Measurements from ENCODE around the gene ASIC4. TPM values are rescaled to one million over a fixed set of nuclear protein-coding genes. Genes with fewer than 3 reads are reported as not detected.
A peak's percentile ranks its signal among the peaks of the same experiment; 100 is the strongest.

Gene ASIC4
- total and polyA plus RNA-seq, 2 of the 4 experiments (the other 2 are of a cell fraction) = 0.10 TPM; not detected in 1

GRCh38 chr2:219496247-219496824 is 17.9 kb upstream of the ASIC4 start:
- peak overlapping the region; percentile 56 for H2AK9ac ChIP-seq (replicated peaks; ENCODE audit: low read depth, low read length, poor library complexity)
- H4K91ac ChIP-seq (ENCODE audit: insufficient read depth, low read depth, low read length) = no peak overlapping the region
- H2BK5ac ChIP-seq (ENCODE audit: low read depth, low read length, poor library complexity, severe bottlenecking) = no peak overlapping the region
- BruUV-seq (replicated peaks) = no TSS peak
- no peak overlapping the region for H2BK15ac ChIP-seq (ENCODE audit: low read depth, low read length)
- no peak overlapping the region for H4K8ac ChIP-seq (ENCODE audit: low read depth in 2 of 2, low read length in 2 of 2)
- H3K79me1 ChIP-seq (ENCODE audit: low read depth in 1 of 2, low read length in 2 of 2) = peaks cover 18 to 23% of the 10 kb centered on the region in 2 experiments
- H3K4me1 ChIP-seq (ENCODE audit: control insufficient read depth, insufficient read depth, low read length) = peaks cover 15% of the 10 kb centered on the region
- no peak overlapping the region for H4K5ac ChIP-seq (ENCODE audit: low read depth, low read length)
- H3K4me2 ChIP-seq (ENCODE audit: low read depth, low read length) = no peak overlapping the region
- dilution Hi-C loops (cut with HindIII; ENCODE audit: low sequenced_read_pairs, unreplicated experiment) = no loop called here
- H3K18ac ChIP-seq (ENCODE audit: low read depth, low read length) = no peak overlapping the region
- CTCF ChIA-PET = interaction anchor here (0.8 to 2.0 kb wide), 9 partner anchors 14 to 94 kb away, joined by 3 to 17 read pairs (median 6); no protein-coding TSS in a partner anchor
- H2AK5ac ChIP-seq (ENCODE audit: low read depth, low read length) = peak overlapping the region; percentile 46
- DNase-seq (no peak), ATAC-seq (ENCODE audit: low read depth) (no peak)
- no peaks in the 10 kb centered on the region for H3K9me3 ChIP-seq (ENCODE audit: control insufficient read depth, insufficient read depth, low read length)
- no peak overlapping the region for H3K4me3 ChIP-seq (ENCODE audit: insufficient read depth, low read depth, low read length)
- no peaks in the 10 kb centered on the region for H4K20me1 ChIP-seq (ENCODE audit: insufficient read depth, low read length)
- in situ Hi-C loops (cut with MboI; ENCODE audit: low sequenced_read_pairs) = no loop called here
- H3K9me1 ChIP-seq (ENCODE audit: insufficient read depth, low read length) = peaks cover 12% of the 10 kb centered on the region
- H3K27me3 ChIP-seq (ENCODE audit: control insufficient read depth, insufficient read depth, low read length) = no peaks in the 10 kb centered on the region; the same call in 1 of the 2 replicates
- TF ChIP-seq CHD1 (IDR thresholded peaks at IDR 0.05; ENCODE audit: low read depth, low read length) (no peak), POLR2A (IDR thresholded peaks at IDR 0.05; ENCODE audit: low read depth, low read length) (peak; percentile 30; the same call in 1 of the 2 replicates), SMC3 (IDR thresholded peaks at IDR 0.05; ENCODE audit: low read depth, low read length) (no peak), MAZ (IDR thresholded peaks at IDR 0.05; ENCODE audit: borderline replicate concordance, low read depth, low read length) (no peak), MXI1 (IDR thresholded peaks at IDR 0.05; ENCODE audit: borderline replicate concordance, low read depth, low read length) (no peak)
- TF ChIP-seq, protein P1, sequence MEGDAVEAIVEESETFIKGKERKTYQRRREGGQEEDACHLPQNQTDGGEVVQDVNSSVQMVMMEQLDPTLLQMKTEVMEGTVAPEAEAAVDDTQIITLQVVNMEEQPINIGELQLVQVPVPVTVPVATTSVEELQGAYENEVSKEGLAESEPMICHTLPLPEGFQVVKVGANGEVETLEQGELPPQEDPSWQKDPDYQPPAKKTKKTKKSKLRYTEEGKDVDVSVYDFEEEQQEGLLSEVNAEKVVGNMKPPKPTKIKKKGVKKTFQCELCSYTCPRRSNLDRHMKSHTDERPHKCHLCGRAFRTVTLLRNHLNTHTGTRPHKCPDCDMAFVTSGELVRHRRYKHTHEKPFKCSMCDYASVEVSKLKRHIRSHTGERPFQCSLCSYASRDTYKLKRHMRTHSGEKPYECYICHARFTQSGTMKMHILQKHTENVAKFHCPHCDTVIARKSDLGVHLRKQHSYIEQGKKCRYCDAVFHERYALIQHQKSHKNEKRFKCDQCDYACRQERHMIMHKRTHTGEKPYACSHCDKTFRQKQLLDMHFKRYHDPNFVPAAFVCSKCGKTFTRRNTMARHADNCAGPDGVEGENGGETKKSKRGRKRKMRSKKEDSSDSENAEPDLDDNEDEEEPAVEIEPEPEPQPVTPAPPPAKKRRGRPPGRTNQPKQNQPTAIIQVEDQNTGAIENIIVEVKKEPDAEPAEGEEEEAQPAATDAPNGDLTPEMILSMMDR (conservative IDR thresholded peaks at IDR 0.05; ENCODE audit: low read depth, low read length) = no peak
- WGBS, 2 experiments (ENCODE audit: extremely low coverage in 2 of 2, insufficient read length in 1 of 2) = 45% methylated on average over 11 of the region's 20 CpGs; no CpG with 5 or more reads in 1 of the 2 experiments
- peaks cover 9% of the 10 kb centered on the region; the same call in 1 of the 2 replicates for H3K36me3 ChIP-seq (ENCODE audit: control insufficient read depth, insufficient read depth, low read length)
- intact Hi-C loops (cut with micrococcal nuclease) = no loop called here
- no peak overlapping the region for H3K14ac ChIP-seq (replicated peaks; ENCODE audit: low read depth, low read length)
- H3K27ac ChIP-seq (ENCODE audit: insufficient read depth, low read length) = no peak overlapping the region
- H2BK20ac ChIP-seq (ENCODE audit: low read depth, low read length) = no peak overlapping the region
- H2AFZ ChIP-seq (replicated peaks; ENCODE audit: low read length, poor library complexity) = peak overlapping the region; percentile 98
- no peak overlapping the region for H3K4ac ChIP-seq (ENCODE audit: low read depth, low read length)
- H3K9ac ChIP-seq (ENCODE audit: low read depth, low read length) = no peak overlapping the region
- H3K23ac ChIP-seq (ENCODE audit: low read depth, low read length) = no peak overlapping the region
- no peak overlapping the region for H3K56ac ChIP-seq (ENCODE audit: extremely low read depth, insufficient read depth, low read length)
- H2BK120ac ChIP-seq (ENCODE audit: low read depth, low read length) = no peak overlapping the region
- POLR2A ChIA-PET (ENCODE audit: unreplicated experiment) = no interaction called here
